ENCODE results near the gene MRPL19. TPM values are rescaled to one million over a fixed set of nuclear protein-coding genes. Genes with fewer than 3 reads are reported as not detected.

The MRPL19 gene
- total RNA-seq, 1 experiment from 2014 or later = 50.2 TPM

DNA sequence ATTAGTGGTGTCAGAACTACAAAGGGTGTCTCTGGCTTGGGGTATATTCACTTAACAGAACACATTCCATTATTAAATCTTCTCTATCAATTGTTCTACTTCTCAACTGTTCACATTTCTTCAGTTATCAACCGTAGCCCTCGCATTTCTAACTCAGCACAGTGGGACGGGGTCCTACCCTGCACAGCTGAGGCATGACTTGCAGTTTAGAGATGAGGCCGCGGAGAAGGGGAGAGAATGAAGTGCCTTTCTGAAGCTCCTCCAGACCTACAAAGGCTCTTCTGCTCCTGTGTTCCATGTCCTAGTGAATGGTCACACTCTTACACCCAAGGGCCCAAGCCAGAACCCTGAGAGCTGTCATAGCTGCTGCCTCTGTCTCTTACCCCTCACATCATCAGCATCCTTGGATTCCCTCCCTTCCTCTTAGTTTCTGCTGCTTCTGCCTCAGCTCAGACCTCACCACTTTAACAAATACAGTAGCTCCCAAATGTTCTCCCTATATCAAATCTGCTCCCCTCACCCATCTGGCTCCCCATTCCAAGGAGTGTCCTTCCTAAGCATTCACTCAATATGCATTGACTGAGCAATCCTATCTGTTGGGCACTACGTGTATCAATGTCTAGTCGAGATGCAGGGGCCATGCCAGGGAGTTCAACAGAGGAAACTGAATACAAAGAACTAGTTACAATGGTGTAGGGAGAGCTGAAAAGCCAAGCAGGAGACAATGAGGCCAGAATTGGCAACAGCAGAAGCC is 34.3 kb upstream of the MRPL19 start:
- Histone ChIP-seq H3K4me1 (ENCODE audit: control insufficient read depth, insufficient read depth, low read length) (peaks cover 8% of the 10 kb centered on the region), H3K36me3 (ENCODE audit: control insufficient read depth, insufficient read depth, low read length) (no peaks in the 10 kb centered on the region), H3K27ac (ENCODE audit: low read length) (no peak overlapping the region), H3K9me3 (ENCODE audit: control insufficient read depth, insufficient read depth, low read depth, low read length) (no peaks in the 10 kb centered on the region), H3K27me3 (ENCODE audit: control insufficient read depth, insufficient read depth, low read length) (peaks cover 13% of the 10 kb centered on the region), H3K4me3 (ENCODE audit: low read depth in 2 of 2, low read length in 2 of 2) (no peak overlapping the region)
- CTCF ChIA-PET = no interaction called here
- BruUV-seq (replicated peaks) = no TSS peak
- no peak for ATAC-seq
- POLR2A ChIA-PET = no interaction called here
- in situ Hi-C loops (cut with HindIII; ENCODE audit: low pct_unique_long_range_greater_than_20kb, low sequenced_read_pairs) = no loop called here
- intact Hi-C loops (cut with micrococcal nuclease; ENCODE audit: unreplicated experiment) = loop anchor here (5.0 kb wide), 1 partner anchor 910 kb away; no protein-coding TSS in a partner anchor
- no peak for DNase-seq (ENCODE audit: low read depth, low spot score)
- TF ChIP-seq POLR2AphosphoS5 (IDR thresholded peaks at IDR 0.05; ENCODE audit: low read depth, low read length) = no peak
- TF ChIP-seq TCF7L2 (IDR thresholded peaks at IDR 0.05; ENCODE audit: low read depth, low read length) = no peak
- TF ChIP-seq SIN3A (IDR thresholded peaks at IDR 0.05; ENCODE audit: borderline replicate concordance, insufficient read depth, low read depth, low read length) = no peak
- TF ChIP-seq, protein P1, sequence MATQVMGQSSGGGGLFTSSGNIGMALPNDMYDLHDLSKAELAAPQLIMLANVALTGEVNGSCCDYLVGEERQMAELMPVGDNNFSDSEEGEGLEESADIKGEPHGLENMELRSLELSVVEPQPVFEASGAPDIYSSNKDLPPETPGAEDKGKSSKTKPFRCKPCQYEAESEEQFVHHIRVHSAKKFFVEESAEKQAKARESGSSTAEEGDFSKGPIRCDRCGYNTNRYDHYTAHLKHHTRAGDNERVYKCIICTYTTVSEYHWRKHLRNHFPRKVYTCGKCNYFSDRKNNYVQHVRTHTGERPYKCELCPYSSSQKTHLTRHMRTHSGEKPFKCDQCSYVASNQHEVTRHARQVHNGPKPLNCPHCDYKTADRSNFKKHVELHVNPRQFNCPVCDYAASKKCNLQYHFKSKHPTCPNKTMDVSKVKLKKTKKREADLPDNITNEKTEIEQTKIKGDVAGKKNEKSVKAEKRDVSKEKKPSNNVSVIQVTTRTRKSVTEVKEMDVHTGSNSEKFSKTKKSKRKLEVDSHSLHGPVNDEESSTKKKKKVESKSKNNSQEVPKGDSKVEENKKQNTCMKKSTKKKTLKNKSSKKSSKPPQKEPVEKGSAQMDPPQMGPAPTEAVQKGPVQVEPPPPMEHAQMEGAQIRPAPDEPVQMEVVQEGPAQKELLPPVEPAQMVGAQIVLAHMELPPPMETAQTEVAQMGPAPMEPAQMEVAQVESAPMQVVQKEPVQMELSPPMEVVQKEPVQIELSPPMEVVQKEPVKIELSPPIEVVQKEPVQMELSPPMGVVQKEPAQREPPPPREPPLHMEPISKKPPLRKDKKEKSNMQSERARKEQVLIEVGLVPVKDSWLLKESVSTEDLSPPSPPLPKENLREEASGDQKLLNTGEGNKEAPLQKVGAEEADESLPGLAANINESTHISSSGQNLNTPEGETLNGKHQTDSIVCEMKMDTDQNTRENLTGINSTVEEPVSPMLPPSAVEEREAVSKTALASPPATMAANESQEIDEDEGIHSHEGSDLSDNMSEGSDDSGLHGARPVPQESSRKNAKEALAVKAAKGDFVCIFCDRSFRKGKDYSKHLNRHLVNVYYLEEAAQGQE (IDR thresholded peaks at IDR 0.05; ENCODE audit: insufficient read depth in 1 of 2, low read depth in 2 of 2, low read length in 1 of 2) = no peak
- TF ChIP-seq, protein P2, sequence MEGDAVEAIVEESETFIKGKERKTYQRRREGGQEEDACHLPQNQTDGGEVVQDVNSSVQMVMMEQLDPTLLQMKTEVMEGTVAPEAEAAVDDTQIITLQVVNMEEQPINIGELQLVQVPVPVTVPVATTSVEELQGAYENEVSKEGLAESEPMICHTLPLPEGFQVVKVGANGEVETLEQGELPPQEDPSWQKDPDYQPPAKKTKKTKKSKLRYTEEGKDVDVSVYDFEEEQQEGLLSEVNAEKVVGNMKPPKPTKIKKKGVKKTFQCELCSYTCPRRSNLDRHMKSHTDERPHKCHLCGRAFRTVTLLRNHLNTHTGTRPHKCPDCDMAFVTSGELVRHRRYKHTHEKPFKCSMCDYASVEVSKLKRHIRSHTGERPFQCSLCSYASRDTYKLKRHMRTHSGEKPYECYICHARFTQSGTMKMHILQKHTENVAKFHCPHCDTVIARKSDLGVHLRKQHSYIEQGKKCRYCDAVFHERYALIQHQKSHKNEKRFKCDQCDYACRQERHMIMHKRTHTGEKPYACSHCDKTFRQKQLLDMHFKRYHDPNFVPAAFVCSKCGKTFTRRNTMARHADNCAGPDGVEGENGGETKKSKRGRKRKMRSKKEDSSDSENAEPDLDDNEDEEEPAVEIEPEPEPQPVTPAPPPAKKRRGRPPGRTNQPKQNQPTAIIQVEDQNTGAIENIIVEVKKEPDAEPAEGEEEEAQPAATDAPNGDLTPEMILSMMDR (IDR thresholded peaks at IDR 0.05) = no peak

DNA sequence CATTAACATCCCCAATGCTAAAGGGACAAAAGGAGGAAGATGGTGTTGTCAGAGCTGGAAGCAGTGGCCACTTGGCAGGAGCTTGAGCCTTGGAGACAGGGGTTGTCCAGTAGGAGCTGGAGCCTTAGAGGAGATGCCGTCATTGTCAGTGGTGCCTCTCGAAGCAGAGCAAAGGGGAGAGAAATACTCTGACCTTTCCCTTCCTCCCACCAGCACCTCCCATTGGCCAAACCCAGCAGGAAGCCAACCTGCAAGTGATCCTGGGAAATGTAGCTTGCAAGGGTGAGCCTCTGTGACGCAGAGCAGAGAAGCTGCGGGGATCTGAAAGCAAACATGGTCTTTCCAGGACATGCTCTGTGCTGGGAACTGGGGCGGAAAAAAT is 33.7 kb upstream of the MRPL19 start:
- POLR2A ChIA-PET = no interaction called here
- H3K4me1 ChIP-seq (ENCODE audit: control insufficient read depth, insufficient read depth, low read length) = peaks cover 8% of the 10 kb centered on the region
- no peaks in the 10 kb centered on the region for H3K36me3 ChIP-seq (ENCODE audit: control insufficient read depth, insufficient read depth, low read length)
- TF ChIP-seq TCF7L2 (IDR thresholded peaks at IDR 0.05; ENCODE audit: low read depth, low read length) = no peak
- TF ChIP-seq, protein P2 (IDR thresholded peaks at IDR 0.05) = no peak
- TF ChIP-seq POLR2AphosphoS5 (IDR thresholded peaks at IDR 0.05; ENCODE audit: low read depth, low read length) = no peak
- TF ChIP-seq SIN3A (IDR thresholded peaks at IDR 0.05; ENCODE audit: borderline replicate concordance, insufficient read depth, low read depth, low read length) = no peak
- TF ChIP-seq, protein P1 (IDR thresholded peaks at IDR 0.05; ENCODE audit: insufficient read depth in 1 of 2, low read depth in 2 of 2, low read length in 1 of 2) = no peak
- H3K27me3 ChIP-seq (ENCODE audit: control insufficient read depth, insufficient read depth, low read length) = peaks cover 13% of the 10 kb centered on the region
- in situ Hi-C loops (cut with HindIII; ENCODE audit: low pct_unique_long_range_greater_than_20kb, low sequenced_read_pairs) (no loop called here), intact Hi-C loops (cut with micrococcal nuclease; ENCODE audit: unreplicated experiment) (loop anchor here (5.0 kb wide), 1 partner anchor 911 kb away; no protein-coding TSS in a partner anchor)
- H3K9me3 ChIP-seq (ENCODE audit: control insufficient read depth, insufficient read depth, low read depth, low read length) = no peaks in the 10 kb centered on the region
- no peak for DNase-seq (ENCODE audit: low read depth, low spot score)
- CTCF ChIA-PET = interaction anchor here (0.5 kb wide), 1 partner anchor 514 kb away, joined by 5 read pairs; no protein-coding TSS in a partner anchor
- BruUV-seq (replicated peaks) = no TSS peak
- no peak overlapping the region for H3K27ac ChIP-seq (ENCODE audit: low read length)
- no peak for ATAC-seq
- H3K4me3 ChIP-seq (ENCODE audit: low read depth in 2 of 2, low read length in 2 of 2) = no peak overlapping the region
